Karpas-422 (cell line): ENCODE results near the gene UGT3A1. TPM values are rescaled to one million over a fixed set of nuclear protein-coding genes. Genes with fewer than 3 reads are reported as not detected.
"Not testable (repeated sequence)": the region's sequence is repeated elsewhere in the genome, so short reads cannot be mapped to it uniquely, and the experiment has no call there.

Source experiments
- DNase-seq: peaks from one replicate; pipeline ENCODE4 v3.0.0-alpha.2; 2015
- H2AFZ ChIP-seq: fragments of 200-600 bp; sonication (generic); 2 replicates; pipeline ENCODE4 v1.6.1; 2014; ENCODE audit warnings: antibody characterized with exemption, low read length, mixed read lengths
- H3K27ac ChIP-seq: fragments of 200-600 bp; sonication (generic); 2 replicates; pipeline ENCODE4 v1.5.1; 2014; ENCODE audit warnings: mild to moderate bottlenecking, low read length, moderate library complexity
- H3K27me3 ChIP-seq: fragments of 200-600 bp; sonication (generic); 2 replicates; pipeline ENCODE4 v1.6.1; 2014; ENCODE audit warnings: low read length, mixed read lengths
- H3K36me3 ChIP-seq: fragments of 200-600 bp; sonication (generic); 2 replicates; pipeline ENCODE4 v1.6.1; 2014; ENCODE audit warnings: low read length, mixed read lengths; ENCODE audit not compliant: insufficient read depth
- H3K4me1 ChIP-seq: fragments of 200-600 bp; sonication (generic); 2 replicates; pipeline ENCODE4 v1.6.1; 2014; ENCODE audit warnings: mild to moderate bottlenecking, low read length, mixed read lengths
- H3K4me2 ChIP-seq: fragments of 200-600 bp; sonication (generic); 2 replicates; pipeline ENCODE4 v1.6.1; 2014; ENCODE audit warnings: low read length, low read depth, mild to moderate bottlenecking; ENCODE audit not compliant: poor library complexity, severe bottlenecking
- H3K4me3 ChIP-seq: fragments of 200-600 bp; sonication (generic); 2 replicates; pipeline ENCODE4 v1.5.1; 2014; ENCODE audit warnings: mild to moderate bottlenecking, antibody characterized with exemption, low read length, mixed read lengths
- H3K79me2 ChIP-seq: fragments of 200-600 bp; sonication (generic); 2 replicates; pipeline ENCODE4 v1.6.1; 2014; ENCODE audit warnings: mild to moderate bottlenecking, low read length, mixed read lengths
- H3K9ac ChIP-seq: fragments of 200-600 bp; sonication (generic); 2 replicates; pipeline ENCODE4 v1.6.0; 2014; ENCODE audit warnings: low read length
- H3K9me2 ChIP-seq: fragments of 200-600 bp; sonication (generic), shearing (Covaris generic); replicated peaks from 2 replicates; pipeline ENCODE4 v1.6.0; 2014; ENCODE audit warnings: mild to moderate bottlenecking, low read length, moderate library complexity; ENCODE audit not compliant: insufficient read depth
- H3K9me3 ChIP-seq: fragments of 300-700, 200-600 bp; sonication (generic); 2 replicates; pipeline ENCODE4 v1.6.1; 2014; ENCODE audit warnings: low read length, mixed read lengths
- H4K20me1 ChIP-seq: fragments of 200-600 bp; sonication (generic); 2 replicates; pipeline ENCODE4 v1.6.1; 2014; ENCODE audit warnings: mild to moderate bottlenecking, antibody characterized with exemption, low read length, low read depth; ENCODE audit not compliant: insufficient read depth
- total RNA-seq: library from RNA; depleted of rRNA; stranded (reverse); fragments of >200 nt; shearing (Covaris generic); gene quantifications from 2 replicates; pipeline ENCODE4 v1.2.3, GENCODE V29; 2014; ENCODE audit warnings: low replicate concordance

UGT3A1 gene
- total RNA-seq, 1 experiment from 2014 or later: not detected

DNA sequence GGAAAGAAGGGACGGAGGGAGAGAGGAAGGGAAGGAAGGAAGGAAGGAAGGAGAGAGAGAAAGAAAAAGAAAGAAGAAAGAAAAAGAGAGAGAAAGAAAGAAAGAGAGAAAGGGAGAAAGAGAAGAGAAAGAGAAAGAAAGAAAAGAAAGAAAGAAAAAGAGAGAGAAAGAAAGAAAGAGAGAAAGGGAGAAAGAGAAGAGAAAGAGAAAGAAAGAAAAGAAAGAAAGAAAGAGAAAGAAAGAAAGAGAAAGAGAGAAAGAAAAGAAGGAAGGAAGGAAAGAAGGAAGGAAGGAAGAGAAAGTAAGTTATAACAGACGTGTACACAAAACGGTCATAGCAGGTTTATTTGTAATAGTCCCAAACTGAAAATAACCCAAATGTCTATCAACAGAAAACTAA is 14.3 kb downstream of the UGT3A1 start:
- H3K4me3 ChIP-seq: not testable (repeated sequence)

GRCh38 chr5:35974570-35974969 is 16.6 kb downstream of the UGT3A1 start:
- Histone ChIP-seq H3K9ac (no peak overlapping the region), H2AFZ (no peak overlapping the region), H3K9me2 (no peaks in the 10 kb centered on the region; the same call in 1 of the 2 replicates), H3K36me3 (no peaks in the 10 kb centered on the region), H3K4me1 (no peaks in the 10 kb centered on the region), H3K79me2 (no peaks in the 10 kb centered on the region), H3K4me3 (no peak overlapping the region), H3K4me2 (no peak overlapping the region), H3K27ac (no peak overlapping the region), H4K20me1 (no peaks in the 10 kb centered on the region), H3K9me3 (no peaks in the 10 kb centered on the region), H3K27me3 (no peaks in the 10 kb centered on the region)
- no peak for DNase-seq

More for the DNA sequence above, 14.3 kb downstream of the UGT3A1 start:
- not testable (repeated sequence) for H3K9me3 ChIP-seq, H3K4me1 ChIP-seq, H3K4me2 ChIP-seq, DNase-seq, H3K27me3 ChIP-seq, H3K27ac ChIP-seq, H2AFZ ChIP-seq, H3K79me2 ChIP-seq, H3K9ac ChIP-seq, H3K9me2 ChIP-seq, H4K20me1 ChIP-seq, H3K36me3 ChIP-seq

DNA sequence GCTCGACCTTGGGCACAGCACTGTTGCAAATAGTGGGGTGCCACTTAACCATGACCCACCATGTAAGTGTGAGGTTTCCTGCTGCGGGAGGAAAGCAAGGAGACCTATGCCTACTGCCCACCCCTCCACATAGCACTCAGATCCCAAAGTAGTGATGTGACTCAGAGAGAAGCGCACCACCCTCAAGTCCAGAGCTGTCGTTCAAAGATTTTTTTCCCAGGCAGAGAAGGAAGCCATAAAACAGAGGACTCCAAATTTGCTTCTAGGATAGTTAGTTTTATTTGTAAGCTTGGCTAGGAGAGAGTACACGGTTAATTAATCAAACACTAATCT is 19.3 kb downstream of the UGT3A1 start:
- no peak overlapping the region for H3K4me2 ChIP-seq
- H3K79me2 ChIP-seq: no peaks in the 10 kb centered on the region
- H3K4me1 ChIP-seq: no peaks in the 10 kb centered on the region
- DNase-seq: no peak
- H3K4me3 ChIP-seq: no peak overlapping the region
- H3K9ac ChIP-seq: no peak overlapping the region
- H3K9me2 ChIP-seq: no peaks in the 10 kb centered on the region
- H3K27ac ChIP-seq: no peak overlapping the region
- no peaks in the 10 kb centered on the region for H4K20me1 ChIP-seq
- no peak overlapping the region for H2AFZ ChIP-seq
- no peaks in the 10 kb centered on the region for H3K27me3 ChIP-seq
- no peaks in the 10 kb centered on the region for H3K9me3 ChIP-seq
- H3K36me3 ChIP-seq: no peaks in the 10 kb centered on the region

- Histone ChIP-seq H3K9me2 (no peaks in the 10 kb centered on the region), H3K9ac (no peak overlapping the region), H2AFZ (no peak overlapping the region), H3K36me3 (no peaks in the 10 kb centered on the region), H4K20me1 (no peaks in the 10 kb centered on the region), H3K4me2 (no peak overlapping the region), H3K9me3 (no peaks in the 10 kb centered on the region), H3K79me2 (no peaks in the 10 kb centered on the region), H3K27me3 (no peaks in the 10 kb centered on the region), H3K4me1 (no peaks in the 10 kb centered on the region), H3K4me3 (no peak overlapping the region), H3K27ac (no peak overlapping the region)
- no peak for DNase-seq
Measured at GRCh38 chr5:35971186-35971877, 19.9 kb downstream of the UGT3A1 start.

GRCh38 chr5:35963381-35963843 is 27.8 kb downstream of the UGT3A1 start:
- Histone ChIP-seq H3K4me3 (no peak overlapping the region), H3K27me3 (no peaks in the 10 kb centered on the region), H2AFZ (no peak overlapping the region), H3K4me1 (no peaks in the 10 kb centered on the region), H4K20me1 (no peaks in the 10 kb centered on the region), H3K9ac (no peak overlapping the region), H3K79me2 (no peaks in the 10 kb centered on the region), H3K4me2 (no peak overlapping the region), H3K36me3 (no peaks in the 10 kb centered on the region), H3K9me3 (peaks cover 4% of the 10 kb centered on the region; the same call in 1 of the 2 replicates), H3K9me2 (no peaks in the 10 kb centered on the region), H3K27ac (no peak overlapping the region)
- DNase-seq: peak; percentile 59

DNA sequence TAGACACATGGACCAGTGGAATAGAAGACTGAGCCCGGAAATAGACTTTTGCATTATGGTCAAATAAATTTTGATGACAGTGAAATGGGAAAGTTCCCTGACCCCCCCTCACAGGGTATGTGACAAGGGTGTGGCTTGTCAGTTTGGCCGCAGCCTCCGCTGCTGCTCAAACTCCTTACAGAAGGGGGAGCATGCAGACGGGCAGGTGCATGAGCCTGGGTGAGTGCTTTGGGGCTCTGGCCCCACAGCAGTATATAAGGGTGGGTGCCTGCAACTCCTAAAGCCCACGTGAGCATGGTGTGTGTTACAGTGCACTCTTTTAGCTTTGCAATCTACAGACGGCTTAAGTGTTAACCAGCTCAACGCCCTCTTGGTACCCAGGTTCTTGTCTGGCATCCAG is 30.9 kb downstream of the UGT3A1 start:
- H3K9me2 ChIP-seq: no peaks in the 10 kb centered on the region
- H3K27ac ChIP-seq: no peak overlapping the region
- H3K9ac ChIP-seq: no peak overlapping the region
- H2AFZ ChIP-seq: no peak overlapping the region
- no peak overlapping the region for H3K4me2 ChIP-seq
- H3K4me3 ChIP-seq: no peak overlapping the region
- H3K4me1 ChIP-seq: no peaks in the 10 kb centered on the region
- H3K36me3 ChIP-seq: no peaks in the 10 kb centered on the region
- no peaks in the 10 kb centered on the region for H4K20me1 ChIP-seq
- no peaks in the 10 kb centered on the region; the same call in 1 of the 2 replicates for H3K27me3 ChIP-seq
- no peak for DNase-seq
- H3K79me2 ChIP-seq: no peaks in the 10 kb centered on the region
- peaks cover 4% of the 10 kb centered on the region; the same call in 1 of the 2 replicates for H3K9me3 ChIP-seq

GRCh38 chr5:35956429-35956828 is 34.8 kb downstream of the UGT3A1 start:
- no peak for DNase-seq

GRCh38 chr5:35954175-35954574 is 37.0 kb downstream of the UGT3A1 start:
- no peaks in the 10 kb centered on the region for H3K36me3 ChIP-seq
- no peak overlapping the region for H2AFZ ChIP-seq
- H3K27me3 ChIP-seq: no peaks in the 10 kb centered on the region; the same call in 1 of the 2 replicates
- H3K4me3 ChIP-seq: no peak overlapping the region
- no peaks in the 10 kb centered on the region for H4K20me1 ChIP-seq
- no peak overlapping the region for H3K9ac ChIP-seq
- H3K4me2 ChIP-seq: no peak overlapping the region
- no peaks in the 10 kb centered on the region for H3K79me2 ChIP-seq
- no peak for DNase-seq
- H3K27ac ChIP-seq: no peak overlapping the region
- no peaks in the 10 kb centered on the region for H3K4me1 ChIP-seq
- H3K9me2 ChIP-seq: no peaks in the 10 kb centered on the region
- H3K9me3 ChIP-seq: no peaks in the 10 kb centered on the region

More at GRCh38 chr5:35956429-35956828, 34.8 kb downstream of the UGT3A1 start:
- Histone ChIP-seq H3K79me2 (no peaks in the 10 kb centered on the region), H4K20me1 (no peaks in the 10 kb centered on the region), H2AFZ (no peak overlapping the region), H3K27me3 (no peaks in the 10 kb centered on the region; the same call in 1 of the 2 replicates), H3K9ac (no peak overlapping the region), H3K4me1 (no peaks in the 10 kb centered on the region), H3K36me3 (no peaks in the 10 kb centered on the region), H3K27ac (no peak overlapping the region), H3K9me2 (no peaks in the 10 kb centered on the region), H3K9me3 (no peaks in the 10 kb centered on the region), H3K4me2 (no peak overlapping the region), H3K4me3 (no peak overlapping the region)
